KBM-7 (cell line): Measurements from ENCODE around the gene HDAC7.

ENCODE experiments used
- DNase-seq: peaks from one replicate; pipeline ENCODE4 v3.0.0-alpha.2; 2015
- in situ Hi-C: fragments of 300-500 bp; cut with MboI; formaldehyde crosslinking; loops from 2 replicates; pipeline ENCODE4 v1.14.3; 2020; ENCODE audit warnings: low sequenced_read_pairs, low pct_unique_long_range_greater_than_20kb, mixed read lengths

Gene HDAC7

DNA sequence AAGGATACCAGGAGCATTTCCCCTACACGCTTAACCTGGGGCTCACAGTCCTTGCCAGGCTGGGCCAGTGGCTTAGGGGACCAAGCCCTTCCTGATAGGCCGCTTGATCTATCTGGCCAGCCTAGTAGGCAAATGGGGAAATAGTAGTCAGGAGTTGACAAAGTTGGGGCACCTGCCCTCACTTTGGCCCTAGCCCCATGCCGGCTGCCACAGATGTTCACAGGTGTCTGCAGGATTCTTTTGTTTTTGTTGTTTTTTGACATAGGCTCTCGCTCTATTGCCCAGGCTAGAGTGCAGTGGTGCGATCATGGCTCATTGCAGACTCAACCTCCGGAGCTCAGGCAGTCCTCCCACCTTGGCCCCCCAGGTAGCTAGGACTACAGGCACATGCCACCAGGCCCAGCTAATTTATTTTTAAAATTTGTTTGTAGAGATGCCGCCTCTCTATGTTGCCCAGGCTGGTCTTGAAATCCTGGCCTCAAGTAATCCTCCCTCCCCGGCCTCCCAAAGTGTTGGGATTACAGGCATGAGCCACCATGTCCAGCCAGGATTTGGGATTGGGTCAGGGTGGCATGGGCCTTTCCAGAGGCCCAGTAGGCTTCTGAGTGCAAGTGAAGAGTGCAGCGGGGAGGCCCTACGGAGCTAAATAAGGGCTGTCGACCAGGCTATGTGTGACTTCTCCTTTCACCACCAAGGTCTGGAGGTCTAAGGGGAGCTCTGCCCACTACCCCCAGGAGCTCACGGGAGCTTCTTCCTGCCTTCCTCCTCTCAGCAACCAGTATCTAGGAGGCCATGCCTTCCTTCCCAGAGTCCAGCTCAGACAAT lies 15.5 kb upstream of the HDAC7 start:
- in situ Hi-C loops, result loop anchor here (10.0 to 25.0 kb wide), 2 partner anchors 50 to 98 kb away; partner anchors contain the start of gene ENDOU

DNA sequence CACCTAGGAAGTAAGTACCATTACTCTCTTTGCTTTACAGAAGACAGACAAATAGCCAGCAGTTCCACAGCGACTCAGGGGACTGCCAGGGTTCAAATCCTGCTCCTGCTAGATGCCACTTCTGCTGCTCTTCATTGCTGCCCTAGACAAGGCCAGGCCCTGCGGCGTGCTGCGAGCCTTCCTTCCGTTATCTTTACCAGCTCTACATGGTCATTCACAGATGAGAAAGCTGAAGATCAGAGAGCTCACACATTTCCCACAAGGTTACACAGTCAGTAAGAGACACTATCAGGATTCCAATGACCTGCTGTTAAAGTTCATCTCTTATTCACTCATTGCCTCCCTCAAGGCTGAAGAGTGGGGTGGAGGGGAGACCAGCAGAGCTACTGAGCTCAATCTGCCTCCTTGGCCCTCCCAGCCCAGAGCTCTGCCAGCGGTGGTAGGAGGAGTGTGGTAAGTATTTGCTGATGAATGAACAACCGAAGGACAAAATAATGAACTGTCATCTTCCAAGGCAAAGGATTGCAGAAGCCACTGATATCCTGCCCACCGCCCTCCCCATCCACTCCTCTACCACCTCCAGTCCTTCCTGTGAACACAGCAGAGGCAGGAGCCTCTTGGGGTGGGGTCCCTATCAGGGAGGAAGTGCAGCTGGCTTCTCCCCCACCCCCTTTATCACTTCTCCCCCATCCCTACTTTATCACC lies 14.6 kb upstream of the HDAC7 start:
- DNase-seq, result no peak

More for the DNA sequence above, 15.5 kb upstream of the HDAC7 start:
- DNase-seq, result peak; percentile 60

DNA sequence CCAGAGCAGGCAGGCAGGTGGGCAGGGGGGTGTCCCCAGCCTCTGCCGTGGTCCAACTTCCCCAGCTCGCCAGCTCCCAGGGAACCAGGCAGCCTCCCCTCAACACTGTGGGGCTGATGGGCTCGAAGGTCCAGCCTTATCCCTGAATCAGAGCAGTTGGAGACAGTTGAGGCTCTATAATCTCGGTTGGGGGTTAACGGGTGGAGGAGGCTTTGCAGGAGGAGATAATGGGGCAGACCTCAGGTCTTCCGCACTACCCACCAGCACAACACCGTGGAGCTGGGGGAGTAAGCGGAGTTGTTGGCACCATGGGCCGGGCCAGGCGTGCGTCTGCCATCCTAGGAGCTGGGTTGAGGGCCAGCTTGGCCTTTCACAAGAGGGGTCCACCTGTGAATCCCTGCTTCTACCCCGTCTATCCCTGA lies 13.9 kb upstream of the HDAC7 start:
- no peak for DNase-seq
- in situ Hi-C loops, result loop anchor here (10.0 to 25.0 kb wide), 2 partner anchors 49 to 96 kb away; partner anchors contain the start of gene ENDOU

More for the DNA sequence above, 14.6 kb upstream of the HDAC7 start:
- in situ Hi-C loops, result loop anchor here (10.0 to 25.0 kb wide), 2 partner anchors 50 to 97 kb away; partner anchors contain the start of gene ENDOU

DNA sequence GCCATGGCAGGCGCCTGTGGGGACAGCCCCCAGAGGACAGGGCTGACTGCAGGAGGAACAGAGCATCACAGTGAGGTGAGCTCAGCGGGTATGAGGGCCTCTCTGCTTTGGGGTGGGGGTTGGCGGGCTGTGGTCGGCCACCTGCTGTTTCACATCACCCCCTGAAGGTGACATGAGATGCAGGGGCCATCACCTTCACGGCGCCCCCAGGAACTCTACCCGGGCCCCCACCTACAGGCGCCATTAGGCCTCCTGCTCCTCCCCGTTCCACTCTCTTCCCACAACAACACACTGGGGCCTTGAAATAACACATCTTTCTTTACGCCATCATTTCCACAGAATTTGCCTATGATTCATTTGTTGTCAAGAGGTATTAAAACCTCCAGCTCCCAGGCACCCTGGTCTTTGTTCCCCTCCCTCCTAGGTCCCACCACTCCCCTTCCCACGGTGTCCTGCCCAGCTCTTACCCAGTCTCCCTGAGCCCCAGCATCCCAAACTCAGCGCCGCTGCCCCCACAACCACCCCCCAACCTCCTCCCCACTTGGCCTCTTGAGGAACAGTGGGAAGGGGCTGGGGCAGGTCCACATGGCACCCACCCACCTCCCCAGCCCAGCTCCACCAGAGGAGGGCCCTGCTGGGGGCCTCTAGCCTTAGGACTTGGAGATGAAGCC lies 12.7 kb upstream of the HDAC7 start:
- in situ Hi-C loops, result loop anchor here (10.0 to 25.0 kb wide), 2 partner anchors 48 to 95 kb away; partner anchors contain the start of gene ENDOU
- DNase-seq, result no peak

DNA sequence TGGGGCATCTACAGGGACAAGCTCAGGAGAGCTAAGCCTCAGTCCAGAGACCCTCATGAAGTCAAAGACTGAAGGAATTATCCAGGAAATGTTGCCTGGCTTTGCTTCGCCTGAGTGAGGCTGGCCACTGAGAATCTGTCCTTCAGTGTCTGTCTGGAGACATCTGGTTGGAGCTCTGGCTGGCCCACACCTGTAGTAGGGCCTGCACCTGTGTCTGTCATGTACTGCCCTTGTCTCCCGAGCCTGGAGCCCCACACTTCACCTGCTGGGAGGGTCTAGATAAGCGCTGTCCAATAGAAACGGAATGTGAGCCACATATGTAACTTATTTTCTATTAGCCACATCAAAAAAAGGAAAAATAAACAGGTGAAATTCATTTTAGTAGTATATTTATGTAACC lies 9.9 kb upstream of the HDAC7 start:
- DNase-seq, result no peak
- in situ Hi-C loops, result loop anchor here (25.0 kb wide), 1 partner anchor 92 kb away; the partner anchor contains the start of gene ENDOU

DNA sequence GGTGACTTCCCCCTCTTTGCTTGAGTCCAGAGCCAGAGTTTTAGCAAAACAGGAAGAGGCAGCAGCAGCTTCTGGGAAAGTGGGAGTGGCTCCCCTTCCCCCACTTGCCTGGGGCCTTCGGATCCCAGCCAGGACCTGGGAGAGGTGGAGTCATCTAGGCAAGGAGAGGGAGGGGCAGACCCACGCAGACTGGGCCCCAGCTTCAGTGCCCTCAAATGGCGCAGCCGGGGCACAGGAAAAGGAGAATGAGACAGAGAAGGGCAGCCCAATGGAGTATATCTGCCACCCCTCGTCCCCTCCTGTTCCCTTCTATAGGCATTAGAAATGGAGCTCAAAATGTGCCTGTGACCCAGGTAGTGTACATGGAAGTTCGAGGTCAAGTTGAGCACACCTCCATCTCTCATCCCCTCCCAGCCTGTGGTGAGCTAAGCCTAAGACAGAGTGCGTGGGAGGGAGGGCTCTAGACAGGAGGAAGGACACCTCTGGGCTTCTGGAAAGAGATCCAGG lies 9.3 kb upstream of the HDAC7 start:
- peak; percentile 86 for DNase-seq
- in situ Hi-C loops, result loop anchor here (25.0 kb wide), 1 partner anchor 92 kb away; the partner anchor contains the start of gene ENDOU

DNA sequence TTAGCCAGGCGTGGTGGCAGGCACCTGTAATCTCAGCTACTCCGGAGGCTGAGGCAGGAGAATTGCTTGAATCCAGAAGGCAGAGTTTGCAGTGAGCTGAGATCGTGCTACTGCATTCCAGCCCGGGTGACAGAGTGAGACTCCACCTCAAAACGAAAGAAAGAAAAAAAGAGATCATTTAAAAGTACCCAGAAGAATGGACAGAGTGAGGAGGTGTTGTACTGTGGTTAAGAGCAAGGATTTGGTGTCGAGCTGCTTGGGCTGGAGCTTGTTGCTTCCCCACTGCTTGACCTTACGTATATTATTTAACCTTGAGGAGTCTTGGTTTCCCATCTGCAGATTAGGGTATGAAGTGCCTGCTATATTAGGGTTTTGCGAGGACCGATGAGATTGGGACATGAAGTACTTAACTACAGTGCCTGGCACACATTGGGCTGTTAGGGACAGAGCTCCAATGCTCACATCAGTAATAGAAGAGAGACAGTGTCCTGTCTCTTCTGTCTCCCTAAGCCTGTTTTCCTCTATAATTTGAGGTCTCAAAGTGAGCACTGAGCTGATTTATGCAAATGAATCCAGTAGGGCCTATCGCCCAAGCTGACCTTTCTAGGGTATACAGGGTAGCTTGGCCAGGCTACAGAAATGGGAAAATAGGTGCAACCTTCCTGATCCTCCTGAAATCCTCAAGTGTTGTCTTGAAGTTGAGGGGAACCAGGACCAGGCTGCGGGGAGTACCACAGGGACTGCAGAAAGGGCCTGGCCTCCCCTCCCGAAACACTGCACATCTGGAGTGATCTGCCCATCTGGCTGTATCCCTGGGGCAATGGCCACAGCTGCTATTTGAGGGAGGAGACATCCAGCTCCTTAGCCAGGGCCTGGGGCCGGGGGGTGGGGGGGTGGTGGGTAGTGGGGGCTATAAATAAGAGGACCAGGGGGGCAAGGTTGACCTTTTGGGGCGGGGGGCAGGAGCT lies 8.6 kb upstream of the HDAC7 start:
- in situ Hi-C loops, result loop anchor here (25.0 kb wide), 1 partner anchor 91 kb away; the partner anchor contains the start of gene ENDOU
- DNase-seq, result no peak

DNA sequence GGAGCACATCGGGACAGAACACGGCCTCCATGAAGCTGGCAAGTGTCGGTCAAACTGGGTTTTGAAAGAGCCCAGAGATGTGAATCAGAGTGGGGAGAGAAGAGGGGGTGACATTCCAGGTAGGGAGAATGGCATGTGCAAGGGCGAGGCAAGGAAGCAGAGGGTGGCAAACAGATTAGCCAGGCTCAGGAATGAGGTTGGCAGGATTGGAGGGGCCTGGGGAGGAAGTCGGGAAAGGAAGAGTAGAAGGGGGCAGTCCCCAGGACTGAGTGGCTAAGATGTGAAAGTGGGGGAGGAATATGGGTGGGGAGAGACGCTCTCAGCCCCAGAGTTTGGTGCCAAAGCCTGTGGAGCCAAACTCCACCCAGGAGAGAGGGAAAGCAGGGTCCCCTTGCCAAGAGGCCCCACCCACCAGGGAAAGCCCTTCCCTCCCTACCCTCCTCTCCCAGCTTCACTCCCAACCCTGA lies 5.5 kb upstream of the HDAC7 start:
- in situ Hi-C loops, result loop anchor here (25.0 kb wide), 1 partner anchor 88 kb away; the partner anchor contains the start of gene ENDOU
- no peak for DNase-seq

DNA sequence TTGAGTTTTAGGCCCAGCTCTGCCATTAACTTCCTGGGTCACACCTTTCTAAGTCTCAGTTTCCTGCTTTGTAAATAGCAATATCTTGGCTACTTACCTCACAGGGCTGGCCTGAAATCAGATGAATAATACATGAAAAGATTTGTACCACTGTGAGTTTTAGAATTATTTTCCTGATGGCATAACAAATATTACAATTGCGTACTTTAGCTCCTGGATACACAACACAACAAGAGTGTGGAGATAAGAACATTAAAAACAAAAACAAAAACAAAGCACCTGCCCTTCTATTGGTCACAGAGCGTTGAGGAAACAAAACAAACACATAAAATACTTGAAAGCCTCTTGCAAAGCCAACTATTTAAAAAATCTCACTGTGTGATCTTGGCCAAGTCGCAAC lies 4.9 kb upstream of the HDAC7 start:
- no peak for DNase-seq
- in situ Hi-C loops, result loop anchor here (25.0 kb wide), 1 partner anchor 87 kb away; the partner anchor contains the start of gene ENDOU

DNA sequence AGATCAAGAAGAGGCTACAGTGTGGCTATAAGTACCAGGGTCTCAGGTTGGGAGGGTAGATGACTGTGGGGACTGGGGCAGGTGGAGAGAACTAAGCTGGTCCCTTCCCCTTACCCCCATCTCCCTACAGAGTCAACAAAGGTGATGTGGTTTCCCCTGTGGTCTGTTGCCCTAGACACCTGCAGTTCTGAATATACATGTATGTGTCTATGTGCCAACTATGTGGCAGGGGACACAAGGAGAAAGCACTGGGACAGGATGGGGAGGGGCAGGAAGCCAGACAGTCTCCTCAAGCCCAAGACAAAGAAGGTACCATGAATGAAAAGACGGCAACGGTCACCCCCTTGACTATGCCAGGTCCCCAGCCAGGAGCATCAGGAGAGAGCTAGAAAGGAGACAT lies 4.5 kb upstream of the HDAC7 start:
- DNase-seq, result no peak
- in situ Hi-C loops, result no loop called here

DNA sequence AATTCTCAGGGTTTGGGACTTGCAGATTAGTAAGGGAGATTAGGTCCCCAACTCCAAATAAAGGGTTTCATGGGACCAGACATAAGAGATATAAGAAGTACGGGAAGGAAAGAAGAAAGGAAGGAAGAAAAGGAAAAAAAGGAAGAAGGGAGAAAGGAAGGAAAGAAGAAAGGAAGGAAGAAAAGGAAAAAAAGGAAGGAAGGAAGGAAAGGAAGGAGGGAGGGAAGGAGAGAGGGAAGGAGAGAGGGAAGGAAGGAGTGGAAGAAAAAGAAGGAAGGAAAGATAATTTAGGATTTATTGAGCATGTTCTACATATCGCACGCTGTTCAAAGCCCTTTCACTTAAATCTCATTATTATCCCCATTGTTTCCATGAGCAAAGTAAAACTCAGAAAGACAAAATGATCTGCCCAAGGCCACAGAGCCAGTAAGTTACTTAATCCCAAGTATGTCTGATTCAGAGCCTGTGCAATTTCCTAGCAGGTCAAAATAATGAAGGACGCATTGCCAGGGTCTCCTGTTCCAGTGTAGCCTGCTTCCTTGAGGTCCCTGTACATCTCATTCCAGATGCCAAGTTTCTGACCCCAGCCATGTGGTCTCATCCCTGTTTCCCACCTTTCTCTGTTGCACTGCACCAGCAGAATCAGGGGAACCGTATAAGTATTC lies 3.9 kb upstream of the HDAC7 start:
- in situ Hi-C loops, result no loop called here
- no peak for DNase-seq

DNA sequence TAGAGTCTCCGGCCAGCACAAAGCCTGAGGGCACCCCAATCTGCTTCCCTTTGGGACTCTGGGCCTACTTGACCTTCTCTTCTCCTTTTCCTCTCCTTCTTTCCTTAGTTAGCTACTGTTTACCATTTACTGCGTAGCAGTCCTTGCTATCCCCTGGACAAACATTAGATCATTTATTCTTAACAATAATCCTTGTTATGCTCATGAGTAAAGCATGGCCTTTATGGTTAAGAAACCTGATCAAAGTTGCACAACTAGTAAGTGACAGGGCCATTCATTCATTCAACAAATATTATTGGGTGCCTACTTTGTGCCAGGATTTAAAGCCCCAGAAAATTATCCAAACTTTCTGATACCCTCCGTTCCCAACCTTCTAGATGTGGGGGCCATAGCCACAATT lies 3.2 kb upstream of the HDAC7 start:
- DNase-seq, result no peak
- in situ Hi-C loops, result no loop called here

DNA sequence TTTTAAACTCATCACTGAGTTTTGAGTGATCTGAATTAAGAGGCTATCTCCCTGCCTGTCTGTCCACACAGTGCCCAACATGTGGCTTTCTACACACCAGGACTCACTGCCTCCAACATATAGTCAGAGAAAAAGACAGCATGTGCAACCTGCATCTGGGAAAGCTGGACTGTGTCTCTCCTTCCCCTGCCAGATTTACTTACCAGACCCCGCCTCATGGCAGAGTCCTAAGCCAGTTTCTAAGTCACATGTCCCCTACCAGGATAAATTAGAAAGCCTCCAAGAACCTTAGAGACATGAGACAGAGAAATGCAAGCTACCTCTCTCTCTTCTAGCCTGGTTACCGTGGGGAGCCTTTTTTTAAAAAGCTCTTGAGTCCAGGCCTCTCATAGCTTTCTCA lies 2.7 kb upstream of the HDAC7 start:
- no peak for DNase-seq
- in situ Hi-C loops, result no loop called here

DNA sequence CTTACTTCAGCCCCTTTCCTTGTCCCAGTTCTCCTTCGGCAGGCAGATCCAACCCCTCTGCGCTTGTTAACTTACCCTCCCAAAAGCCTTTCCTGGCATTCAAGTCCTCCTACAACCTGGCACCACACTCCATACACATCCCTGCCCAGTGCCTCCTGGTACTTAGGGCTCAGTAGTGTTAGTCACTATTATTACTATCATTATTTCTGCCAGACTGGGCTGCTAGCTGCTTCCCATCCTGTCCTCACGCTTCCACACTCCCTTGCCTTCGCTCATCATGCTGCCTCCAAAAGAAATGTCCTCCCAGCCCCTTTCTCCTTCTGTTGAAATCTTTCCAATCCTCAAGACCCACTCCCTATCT lies 1.6 kb upstream of the HDAC7 start:
- in situ Hi-C loops, result no loop called here
- no peak for DNase-seq

DNA sequence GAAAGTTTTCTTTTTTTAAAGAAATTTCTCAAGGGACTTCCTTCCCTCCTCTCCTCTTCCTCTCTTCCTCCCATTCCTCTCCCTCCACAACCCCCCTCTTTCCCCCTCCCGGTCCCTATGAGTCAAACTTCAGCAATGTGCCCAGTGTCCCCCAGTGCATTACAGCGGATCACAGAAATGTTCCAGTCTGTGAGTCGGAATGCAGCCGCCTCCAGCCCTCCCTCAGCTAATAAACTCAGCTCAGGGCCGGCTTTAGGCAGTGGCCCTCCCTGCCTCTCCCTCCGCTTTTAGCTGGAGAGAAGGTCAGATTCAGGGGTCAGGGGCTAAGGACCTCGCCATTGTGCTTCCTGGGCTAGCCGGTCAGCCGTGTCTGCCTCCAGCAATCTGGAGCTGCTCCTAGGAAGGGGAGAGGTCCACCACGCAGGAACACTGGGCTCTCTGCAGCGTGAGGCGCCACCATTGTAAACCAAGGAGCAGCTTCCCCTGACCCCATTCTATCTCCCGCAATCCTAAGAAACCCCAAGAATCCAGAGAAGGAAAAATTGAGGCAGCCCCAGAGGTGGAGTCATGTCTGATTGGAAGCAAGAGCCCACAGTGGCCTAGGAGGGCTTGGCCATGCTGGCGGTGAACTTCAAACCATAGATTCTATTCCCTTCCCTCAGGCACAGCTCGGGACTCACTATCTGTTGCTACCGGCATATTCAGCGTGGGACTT lies 1.1 kb upstream of the HDAC7 start:
- in situ Hi-C loops, result no loop called here
- no peak for DNase-seq

DNA sequence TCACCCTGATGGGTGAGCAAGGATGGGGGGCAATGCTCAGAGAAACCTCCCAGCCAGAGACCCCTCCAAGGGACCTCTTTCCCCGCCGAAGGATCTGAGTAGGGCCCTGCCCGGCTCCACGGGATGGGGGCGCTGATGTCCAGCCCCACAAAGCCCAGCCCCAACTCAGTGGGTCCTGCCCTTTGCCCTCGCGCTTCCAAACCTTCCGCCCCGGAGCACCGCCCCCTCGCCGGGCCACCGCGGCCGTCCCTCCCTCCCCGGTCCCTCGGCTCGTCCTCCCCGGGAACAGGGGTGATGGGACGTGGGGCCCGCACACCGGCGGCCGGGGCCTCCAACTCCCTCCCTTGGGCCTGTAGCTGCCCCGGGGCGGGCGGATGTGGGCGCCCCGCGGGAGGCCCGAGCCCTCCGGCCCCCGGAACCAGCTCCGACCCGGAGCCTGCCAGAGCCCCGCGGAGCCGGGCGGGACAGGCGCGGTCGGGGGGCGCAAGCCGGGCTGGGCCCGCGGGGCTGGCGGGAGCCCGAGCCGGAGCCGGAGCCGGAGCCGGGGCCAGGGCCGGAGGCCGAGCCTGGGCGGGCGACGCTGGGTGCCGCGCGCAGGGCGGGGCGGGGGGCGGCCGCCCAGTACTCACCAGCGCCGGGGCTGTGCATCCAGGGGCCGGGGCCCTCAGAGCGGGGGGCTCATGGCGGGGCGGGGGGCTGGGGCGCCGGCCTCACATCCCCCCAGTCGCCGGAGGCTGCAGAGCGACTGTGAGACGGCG lies 386 bp downstream of the HDAC7 start:
- in situ Hi-C loops, result no loop called here
- peak; percentile 43 for DNase-seq
